Measurements from ENCODE around the gene WFS1.

The WFS1 gene

DNA sequence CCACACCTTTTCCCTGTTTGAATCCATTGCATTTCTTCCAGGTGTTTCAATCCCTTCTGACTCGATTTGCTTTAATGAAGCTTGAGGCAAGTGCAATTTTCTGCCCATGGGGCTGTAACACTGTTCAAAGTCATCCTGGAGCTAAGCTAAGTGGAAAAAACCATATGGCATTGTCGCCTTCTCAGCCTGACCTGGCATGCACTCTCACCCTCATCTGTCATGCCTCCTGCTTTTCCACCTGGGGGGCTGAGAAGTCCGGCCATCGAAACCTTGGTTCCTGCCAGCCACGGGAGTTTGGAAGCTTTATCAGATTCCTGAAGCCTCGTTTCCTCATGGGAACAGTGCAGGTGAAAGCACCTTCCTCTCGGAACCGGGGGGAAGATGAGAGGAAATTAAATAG is 38.2 kb downstream of the WFS1 start:
- Histone ChIP-seq H3K4me3 (ENCODE audit: low read depth in 1 of 2, low read length in 2 of 2) (no peak overlapping the region), H3K27ac (ENCODE audit: low read depth, low read length) (no peak overlapping the region), H3K27me3 (ENCODE audit: control insufficient read depth in 1 of 2, insufficient read depth in 2 of 2, low read length in 2 of 2) (peaks cover 3 to 4% of the 10 kb centered on the region in 2 donors), H3K9ac (ENCODE audit: low read depth in 1 of 2, low read length in 2 of 2) (no peak overlapping the region), H3K9me3 (ENCODE audit: control insufficient read depth in 1 of 2, low read length in 2 of 2) (no peaks in the 10 kb centered on the region), H3K36me3 (ENCODE audit: control insufficient read depth in 1 of 2, insufficient read depth in 2 of 2, low read length in 2 of 2) (peaks cover 5 to 16% of the 10 kb centered on the region in 2 donors), H3K4me1 (ENCODE audit: control insufficient read depth in 1 of 2, insufficient read depth in 2 of 2, low read length in 2 of 2) (no peaks in the 10 kb centered on the region)

DNA sequence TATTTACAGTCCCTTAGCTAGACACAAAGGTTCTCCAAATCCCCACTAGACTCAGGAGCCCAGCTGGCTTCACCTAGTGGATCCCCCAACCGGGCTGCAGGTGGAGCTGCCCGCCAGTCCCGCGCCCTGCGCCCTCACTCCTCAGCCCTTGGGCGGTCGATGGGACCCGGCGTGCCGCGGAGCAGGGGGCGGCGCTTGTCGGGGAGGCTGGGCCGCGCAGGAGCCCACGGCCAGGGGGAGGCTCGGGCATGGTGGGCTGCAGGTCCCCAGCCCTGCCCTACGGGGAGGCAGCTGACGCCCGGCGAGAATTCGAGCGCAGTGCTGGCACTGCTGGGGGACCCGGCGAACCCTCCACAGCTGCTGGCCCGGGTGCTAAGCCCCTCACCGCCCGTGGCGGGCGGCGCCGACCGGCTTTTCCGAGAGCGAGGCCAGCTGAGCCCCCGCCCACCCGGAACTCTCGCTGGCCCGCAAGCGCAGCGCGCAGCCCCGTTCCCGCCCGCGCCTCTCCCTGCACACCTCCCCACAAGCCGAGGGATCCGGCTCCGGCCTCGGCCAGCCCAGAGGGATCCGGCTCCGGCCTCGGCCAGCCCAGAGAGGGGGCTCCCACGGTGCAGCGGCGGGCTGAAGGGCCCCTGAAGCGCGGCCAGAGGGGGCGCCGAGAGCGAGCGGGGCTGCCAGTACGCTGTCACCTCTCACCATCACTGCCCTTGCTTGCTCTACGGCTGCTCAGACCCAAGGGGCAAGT is 39.4 kb downstream of the WFS1 start:
- Histone ChIP-seq H3K27ac (ENCODE audit: low read depth, low read length) (no peak overlapping the region), H3K27me3 (ENCODE audit: control insufficient read depth in 1 of 2, insufficient read depth in 2 of 2, low read length in 2 of 2) (peaks cover 3 to 4% of the 10 kb centered on the region in 2 donors), H3K4me1 (ENCODE audit: control insufficient read depth in 1 of 2, insufficient read depth in 2 of 2, low read length in 2 of 2) (no peaks in the 10 kb centered on the region), H3K9me3 (ENCODE audit: control insufficient read depth in 1 of 2, low read length in 2 of 2) (no peaks in the 10 kb centered on the region), H3K36me3 (ENCODE audit: control insufficient read depth in 1 of 2, insufficient read depth in 2 of 2, low read length in 2 of 2) (peaks cover 0 to 5% of the 10 kb centered on the region in 2 donors), H3K4me3 (ENCODE audit: low read depth in 1 of 2, low read length in 2 of 2) (peak overlapping the region; percentile 38 to 43), H3K9ac (ENCODE audit: low read depth in 1 of 2, low read length in 2 of 2) (no peak overlapping the region)

DNA sequence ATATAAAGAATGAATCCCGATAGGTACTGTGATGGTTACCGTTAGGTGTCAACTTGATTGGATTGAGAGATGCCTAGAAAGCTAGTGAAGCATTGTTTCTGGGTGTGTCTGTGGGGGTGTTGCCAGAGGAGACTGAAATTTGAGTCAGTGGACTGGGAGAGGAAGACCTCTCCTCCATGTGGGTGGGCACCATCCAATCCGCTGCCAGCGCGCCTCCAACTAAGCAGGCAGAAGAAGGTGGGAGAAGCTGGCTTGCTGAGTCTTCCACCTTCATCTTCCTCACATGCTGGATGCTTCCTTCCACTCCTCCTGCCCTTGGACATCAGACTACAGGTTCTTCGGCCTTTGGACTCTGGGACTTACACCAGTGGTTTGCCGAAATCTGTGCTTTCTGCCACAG is 40.1 kb downstream of the WFS1 start:
- H3K4me3 ChIP-seq (ENCODE audit: low read depth in 1 of 2, low read length in 2 of 2), result peak overlapping the region; percentile 38 to 43

DNA sequence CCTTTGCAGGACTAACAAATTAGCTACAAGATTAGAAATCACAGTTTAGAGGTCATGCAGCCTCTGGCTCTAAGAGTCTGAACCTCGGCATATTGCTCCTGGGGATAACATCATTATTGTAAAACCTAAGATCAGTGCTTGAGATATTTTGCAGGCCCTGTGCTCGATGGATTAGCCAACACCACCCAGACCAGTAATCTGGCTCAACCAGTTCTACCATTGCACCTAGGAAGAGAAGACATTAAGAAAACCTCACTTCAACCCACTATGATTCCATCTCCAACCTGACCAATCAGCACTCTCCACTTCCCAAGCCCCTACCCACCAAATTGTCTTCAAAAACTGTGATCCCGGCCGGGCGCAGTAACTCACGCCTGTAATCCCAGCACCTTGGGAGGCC is 43.6 kb downstream of the WFS1 start:
- no peak overlapping the region for H3K4me3 ChIP-seq (ENCODE audit: low read depth in 1 of 2, low read length in 2 of 2)
- H3K27ac ChIP-seq (ENCODE audit: low read depth, low read length), result no peak overlapping the region
- H3K9me3 ChIP-seq (ENCODE audit: control insufficient read depth in 1 of 2, low read length in 2 of 2), result no peaks in the 10 kb centered on the region
- no peaks in the 10 kb centered on the region for H3K36me3 ChIP-seq (ENCODE audit: control insufficient read depth in 1 of 2, insufficient read depth in 2 of 2, low read length in 2 of 2)
- no peaks in the 10 kb centered on the region for H3K4me1 ChIP-seq (ENCODE audit: control insufficient read depth in 1 of 2, insufficient read depth in 2 of 2, low read length in 2 of 2)
- H3K9ac ChIP-seq (ENCODE audit: low read depth in 1 of 2, low read length in 2 of 2), result no peak overlapping the region
- peaks cover 3 to 4% of the 10 kb centered on the region in 2 donors for H3K27me3 ChIP-seq (ENCODE audit: control insufficient read depth in 1 of 2, insufficient read depth in 2 of 2, low read length in 2 of 2)

More for the DNA sequence above, 40.1 kb downstream of the WFS1 start:
- Histone ChIP-seq H3K9ac (ENCODE audit: low read depth in 1 of 2, low read length in 2 of 2) (no peak overlapping the region), H3K36me3 (ENCODE audit: control insufficient read depth in 1 of 2, insufficient read depth in 2 of 2, low read length in 2 of 2) (no peaks in the 10 kb centered on the region), H3K4me1 (ENCODE audit: control insufficient read depth in 1 of 2, insufficient read depth in 2 of 2, low read length in 2 of 2) (no peaks in the 10 kb centered on the region), H3K27ac (ENCODE audit: low read depth, low read length) (no peak overlapping the region), H3K9me3 (ENCODE audit: control insufficient read depth in 1 of 2, low read length in 2 of 2) (no peaks in the 10 kb centered on the region), H3K27me3 (ENCODE audit: control insufficient read depth in 1 of 2, insufficient read depth in 2 of 2, low read length in 2 of 2) (peaks cover 3 to 4% of the 10 kb centered on the region in 2 donors)

DNA sequence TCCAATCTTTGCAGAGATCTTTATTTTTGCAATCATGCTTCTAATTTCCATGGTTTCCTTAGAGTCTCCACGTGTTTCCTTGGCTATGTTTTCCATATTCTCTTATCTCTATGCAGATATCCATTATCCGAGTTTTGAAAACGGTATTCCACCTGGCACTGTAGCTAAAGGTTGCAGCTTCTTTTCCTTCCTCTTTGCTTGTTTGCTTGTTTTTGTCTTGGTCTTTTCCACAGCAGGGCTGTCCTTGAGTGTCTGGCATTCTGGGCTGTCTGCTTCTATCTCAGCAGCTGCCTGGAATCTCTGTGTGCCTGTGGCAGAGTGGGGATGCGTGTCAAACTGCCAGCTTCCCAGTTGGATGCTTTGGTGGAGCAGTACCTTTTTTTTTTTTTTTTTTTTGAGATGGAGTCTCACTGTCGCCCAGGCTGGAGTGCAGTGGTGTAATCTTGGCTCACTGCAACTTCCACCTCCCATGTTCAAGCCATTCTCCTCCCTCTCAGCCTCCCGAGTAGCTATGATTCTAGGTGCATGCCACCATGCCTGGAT is 46.9 kb downstream of the WFS1 start:
- Histone ChIP-seq H3K4me3 (ENCODE audit: low read depth in 1 of 2, low read length in 2 of 2) (no peak overlapping the region), H3K4me1 (ENCODE audit: control insufficient read depth in 1 of 2, insufficient read depth in 2 of 2, low read length in 2 of 2) (no peaks in the 10 kb centered on the region), H3K27me3 (ENCODE audit: control insufficient read depth in 1 of 2, insufficient read depth in 2 of 2, low read length in 2 of 2) (no peaks in the 10 kb centered on the region), H3K36me3 (ENCODE audit: control insufficient read depth in 1 of 2, insufficient read depth in 2 of 2, low read length in 2 of 2) (no peaks in the 10 kb centered on the region), H3K27ac (ENCODE audit: low read depth, low read length) (no peak overlapping the region), H3K9me3 (ENCODE audit: control insufficient read depth in 1 of 2, low read length in 2 of 2) (no peaks in the 10 kb centered on the region), H3K9ac (ENCODE audit: low read depth in 1 of 2, low read length in 2 of 2) (no peak overlapping the region)

DNA sequence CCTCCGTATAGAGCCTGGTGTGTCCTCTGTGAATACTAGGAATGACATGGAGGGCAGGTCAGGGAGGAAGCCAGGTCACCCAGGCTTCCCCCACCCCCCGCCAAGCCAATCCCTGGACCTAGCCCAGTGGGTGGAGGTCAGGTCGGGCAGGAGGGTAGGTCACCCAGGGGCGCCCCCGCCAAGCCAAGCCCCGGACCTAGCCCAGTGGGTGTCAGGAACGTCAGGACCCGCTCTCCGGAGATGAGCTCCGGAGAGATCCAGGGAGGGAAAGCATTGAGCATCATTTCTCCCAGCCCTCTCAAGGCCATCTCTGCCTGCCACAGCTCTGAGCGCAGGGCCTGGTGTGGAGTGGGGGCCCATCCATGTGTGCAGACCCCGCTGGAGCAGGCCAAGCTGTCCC is 48.6 kb downstream of the WFS1 start:
- Histone ChIP-seq H3K4me3 (ENCODE audit: low read depth in 1 of 2, low read length in 2 of 2) (no peak overlapping the region), H3K9me3 (ENCODE audit: control insufficient read depth in 1 of 2, low read length in 2 of 2) (no peaks in the 10 kb centered on the region), H3K4me1 (ENCODE audit: control insufficient read depth in 1 of 2, insufficient read depth in 2 of 2, low read length in 2 of 2) (no peaks in the 10 kb centered on the region), H3K27ac (ENCODE audit: low read depth, low read length) (no peak overlapping the region), H3K27me3 (ENCODE audit: control insufficient read depth in 1 of 2, insufficient read depth in 2 of 2, low read length in 2 of 2) (no peaks in the 10 kb centered on the region), H3K9ac (ENCODE audit: low read depth in 1 of 2, low read length in 2 of 2) (no peak overlapping the region), H3K36me3 (ENCODE audit: control insufficient read depth in 1 of 2, insufficient read depth in 2 of 2, low read length in 2 of 2) (no peaks in the 10 kb centered on the region)

DNA sequence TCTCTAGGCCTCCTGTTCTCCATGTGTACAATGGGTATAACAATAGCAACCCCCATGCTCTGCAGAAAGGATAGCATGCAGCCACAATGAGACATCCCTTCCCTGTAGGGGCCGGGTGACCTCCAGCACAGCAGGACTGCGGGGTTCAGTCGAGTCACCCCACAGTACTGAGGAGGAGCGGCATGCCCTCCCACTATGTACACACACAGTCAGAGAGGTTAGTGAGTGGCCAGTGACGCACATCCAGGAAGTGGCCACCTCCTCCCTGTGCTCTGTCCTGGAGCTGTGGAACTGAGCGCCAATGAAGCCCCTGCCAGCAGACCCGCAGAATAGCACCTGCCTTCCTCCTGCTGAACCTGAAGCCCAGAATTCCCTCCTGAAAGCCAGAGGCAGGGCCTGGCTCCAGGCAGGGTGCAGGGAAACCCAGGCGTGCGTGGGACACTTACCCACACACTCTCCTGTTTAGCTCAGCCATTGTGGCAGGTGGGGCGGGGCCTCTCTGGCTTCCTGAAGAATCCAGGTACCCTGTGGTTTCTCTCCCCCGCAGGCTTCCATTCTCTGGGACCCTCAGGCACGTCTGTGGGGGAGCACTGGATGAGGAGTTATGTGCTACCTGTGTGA is 50.0 kb downstream of the WFS1 start:
- Histone ChIP-seq H3K27ac (ENCODE audit: low read depth, low read length) (no peak overlapping the region), H3K36me3 (ENCODE audit: control insufficient read depth in 1 of 2, insufficient read depth in 2 of 2, low read length in 2 of 2) (no peaks in the 10 kb centered on the region), H3K27me3 (ENCODE audit: control insufficient read depth in 1 of 2, insufficient read depth in 2 of 2, low read length in 2 of 2) (no peaks in the 10 kb centered on the region), H3K4me1 (ENCODE audit: control insufficient read depth in 1 of 2, insufficient read depth in 2 of 2, low read length in 2 of 2) (peaks cover under 1% of the 10 kb centered on the region in 2 donors), H3K4me3 (ENCODE audit: low read depth in 1 of 2, low read length in 2 of 2) (no peak overlapping the region), H3K9me3 (ENCODE audit: control insufficient read depth in 1 of 2, low read length in 2 of 2) (no peaks in the 10 kb centered on the region), H3K9ac (ENCODE audit: low read depth in 1 of 2, low read length in 2 of 2) (no peak overlapping the region)

DNA sequence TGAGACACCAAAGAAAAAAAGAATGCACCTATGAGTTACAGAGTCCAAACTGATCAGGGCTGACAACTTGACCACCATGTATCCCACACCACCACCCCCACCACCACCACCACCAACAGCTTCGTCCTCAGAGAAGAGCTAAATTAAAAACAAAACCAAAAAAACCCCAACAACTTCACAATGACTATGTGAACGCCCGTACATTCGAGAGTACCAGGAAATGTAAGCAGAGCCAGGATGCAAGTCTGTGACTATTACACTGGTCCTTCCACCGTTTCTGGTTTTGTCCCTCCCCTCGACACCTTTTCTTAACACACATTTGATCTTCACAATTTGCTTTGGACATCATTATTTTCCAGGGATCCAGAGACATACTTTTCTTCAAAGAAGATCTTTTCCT is 51.0 kb downstream of the WFS1 start:
- no peaks in the 10 kb centered on the region for H3K9me3 ChIP-seq (ENCODE audit: control insufficient read depth in 1 of 2, low read length in 2 of 2)
- H3K9ac ChIP-seq (ENCODE audit: low read depth in 1 of 2, low read length in 2 of 2), result no peak overlapping the region
- H3K36me3 ChIP-seq (ENCODE audit: control insufficient read depth in 1 of 2, insufficient read depth in 2 of 2, low read length in 2 of 2), result no peaks in the 10 kb centered on the region
- H3K27me3 ChIP-seq (ENCODE audit: control insufficient read depth in 1 of 2, insufficient read depth in 2 of 2, low read length in 2 of 2), result no peaks in the 10 kb centered on the region
- no peak overlapping the region for H3K27ac ChIP-seq (ENCODE audit: low read depth, low read length)
- H3K4me3 ChIP-seq (ENCODE audit: low read depth in 1 of 2, low read length in 2 of 2), result no peak overlapping the region
- H3K4me1 ChIP-seq (ENCODE audit: control insufficient read depth in 1 of 2, insufficient read depth in 2 of 2, low read length in 2 of 2), result peaks cover 8 to 11% of the 10 kb centered on the region in 2 donors

DNA sequence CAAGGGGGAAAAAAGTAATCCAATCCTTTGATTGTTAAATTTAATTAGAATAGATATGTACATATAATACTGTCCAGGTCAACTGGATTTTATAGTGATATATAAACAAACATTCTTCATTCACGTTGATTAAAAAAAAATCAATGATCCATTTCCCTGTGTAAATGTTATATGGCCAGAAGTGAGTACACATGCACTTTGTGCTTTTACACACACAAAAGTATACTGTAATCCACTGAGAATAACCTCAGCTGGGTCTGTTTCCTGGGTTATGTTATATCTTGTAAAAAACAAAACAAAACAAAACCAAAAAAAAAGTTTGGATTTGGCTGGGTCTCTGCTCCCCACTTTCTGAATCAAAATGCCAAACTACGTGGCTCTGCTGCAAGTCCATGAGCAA is 51.7 kb downstream of the WFS1 start:
- Histone ChIP-seq H3K4me1 (ENCODE audit: control insufficient read depth in 1 of 2, insufficient read depth in 2 of 2, low read length in 2 of 2) (peaks cover 8 to 11% of the 10 kb centered on the region in 2 donors), H3K9ac (ENCODE audit: low read depth in 1 of 2, low read length in 2 of 2) (no peak overlapping the region), H3K9me3 (ENCODE audit: control insufficient read depth in 1 of 2, low read length in 2 of 2) (no peaks in the 10 kb centered on the region), H3K27ac (ENCODE audit: low read depth, low read length) (no peak overlapping the region), H3K36me3 (ENCODE audit: control insufficient read depth in 1 of 2, insufficient read depth in 2 of 2, low read length in 2 of 2) (no peaks in the 10 kb centered on the region), H3K4me3 (ENCODE audit: low read depth in 1 of 2, low read length in 2 of 2) (no peak overlapping the region), H3K27me3 (ENCODE audit: control insufficient read depth in 1 of 2, insufficient read depth in 2 of 2, low read length in 2 of 2) (no peaks in the 10 kb centered on the region)

DNA sequence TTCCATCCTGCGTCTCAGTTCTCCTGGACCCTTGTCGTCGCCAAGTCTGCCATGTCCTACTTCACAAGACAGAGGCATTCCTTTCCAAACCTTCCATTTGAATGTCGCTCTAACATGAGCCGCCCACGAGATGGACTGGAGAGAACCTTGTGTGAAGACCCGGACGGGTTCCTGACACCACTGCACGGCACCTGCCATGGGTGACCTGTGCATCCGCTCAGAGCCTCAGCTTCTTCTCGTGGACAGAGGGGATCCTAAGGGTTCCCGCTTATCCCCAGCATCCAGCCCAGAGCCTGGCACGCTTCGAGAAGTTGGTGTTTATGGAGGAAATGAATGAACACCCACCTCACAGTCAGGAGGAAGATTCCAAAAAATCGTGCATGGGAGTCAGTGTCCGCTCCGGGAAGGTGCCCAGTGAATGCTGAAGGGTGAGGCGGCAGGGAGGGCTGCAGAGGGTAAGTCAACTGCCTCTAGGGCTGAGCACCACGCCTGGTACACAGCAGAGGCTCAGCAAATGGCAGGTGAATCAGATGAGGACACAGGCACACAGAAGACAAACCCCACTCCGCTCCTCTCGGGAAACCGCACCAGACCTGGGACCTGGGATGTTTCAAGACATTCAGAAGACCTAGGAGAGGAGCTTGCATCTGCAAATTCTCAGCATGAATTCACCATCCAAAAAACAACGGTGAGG is 52.6 kb downstream of the WFS1 start:
- no peak overlapping the region for H3K4me3 ChIP-seq (ENCODE audit: low read depth in 1 of 2, low read length in 2 of 2)
- H3K27ac ChIP-seq (ENCODE audit: low read depth, low read length), result no peak overlapping the region
- no peaks in the 10 kb centered on the region for H3K27me3 ChIP-seq (ENCODE audit: control insufficient read depth in 1 of 2, insufficient read depth in 2 of 2, low read length in 2 of 2)
- H3K36me3 ChIP-seq (ENCODE audit: control insufficient read depth in 1 of 2, insufficient read depth in 2 of 2, low read length in 2 of 2), result no peaks in the 10 kb centered on the region
- H3K9me3 ChIP-seq (ENCODE audit: control insufficient read depth in 1 of 2, low read length in 2 of 2), result no peaks in the 10 kb centered on the region
- no peak overlapping the region for H3K9ac ChIP-seq (ENCODE audit: low read depth in 1 of 2, low read length in 2 of 2)
- peaks cover 8 to 11% of the 10 kb centered on the region in 2 donors for H3K4me1 ChIP-seq (ENCODE audit: control insufficient read depth in 1 of 2, insufficient read depth in 2 of 2, low read length in 2 of 2)

All from duodenal mucosa (tissue), 2 donors.